NCI-H2227 treated with DMSO at 0.1 percent for 48 hours (cell line): Measurements from ENCODE around the gene GK2.

ENCODE experiments used
- DNase-seq: peaks from one replicate; lab custom pipeline; 2025; lab: John Stamatoyannopoulos, UW

The GK2 gene

GRCh38 chr4:79408063-79408462 lies at the start of gene GK2:
Gene GK2 (minus strand): TSS chr4:79408228. CDS start chr4:79408200, 28 bp downstream.
- no peak for DNase-seq

GRCh38 chr4:79455216-79455615 lies 47.2 kb upstream of the GK2 start:
- no peak for DNase-seq

GRCh38 chr4:79454656-79455055 lies 46.6 kb upstream of the GK2 start:
- DNase-seq: no peak

- DNase-seq: no peak
Measured at GRCh38 chr4:79450053-79450452, 42.0 kb upstream of the GK2 start.

GRCh38 chr4:79446145-79446544 lies 38.1 kb upstream of the GK2 start:
- DNase-seq: no peak

- peak; percentile 85 for DNase-seq
Measured at GRCh38 chr4:79445371-79445781, 37.3 kb upstream of the GK2 start.

- DNase-seq: no peak
Measured at GRCh38 chr4:79442422-79442821, 34.4 kb upstream of the GK2 start.

GRCh38 chr4:79439489-79439888 lies 31.5 kb upstream of the GK2 start:
- no peak for DNase-seq

GRCh38 chr4:79431839-79432238 lies 23.8 kb upstream of the GK2 start:
- no peak for DNase-seq

- no peak for DNase-seq
Measured at GRCh38 chr4:79429113-79429903, 21.3 kb upstream of the GK2 start.

GRCh38 chr4:79426989-79427388 lies 19.0 kb upstream of the GK2 start:
- no peak for DNase-seq

GRCh38 chr4:79425586-79425985 lies 17.6 kb upstream of the GK2 start:
- DNase-seq: no peak

- DNase-seq: no peak
Measured at GRCh38 chr4:79421483-79421882, 13.5 kb upstream of the GK2 start.

- DNase-seq: peak; percentile 31
Measured at GRCh38 chr4:79413886-79414285, 5.9 kb upstream of the GK2 start.

- no peak for DNase-seq
Measured at GRCh38 chr4:79413032-79413885, 5.2 kb upstream of the GK2 start.

GRCh38 chr4:79404666-79405065 lies 3.4 kb downstream of the GK2 start:
- no peak for DNase-seq

GRCh38 chr4:79403356-79403755 lies 4.7 kb downstream of the GK2 start:
- no peak for DNase-seq

GRCh38 chr4:79402332-79402851 lies 5.6 kb downstream of the GK2 start:
- no peak for DNase-seq

GRCh38 chr4:79399076-79399475 lies 9.0 kb downstream of the GK2 start:
- DNase-seq: no peak

GRCh38 chr4:79397951-79398350 lies 10.1 kb downstream of the GK2 start:
- no peak for DNase-seq

GRCh38 chr4:79396794-79397193 lies 11.2 kb downstream of the GK2 start:
- no peak for DNase-seq

GRCh38 chr4:79395841-79396240 lies 12.2 kb downstream of the GK2 start:
- no peak for DNase-seq

GRCh38 chr4:79390890-79391289 lies 17.1 kb downstream of the GK2 start:
- no peak for DNase-seq
